K562 (cell line): Measurements from ENCODE around the gene LDB1. TPM values are rescaled to one million over a fixed set of nuclear protein-coding genes. Genes with fewer than 3 reads are reported as not detected.

Experiments
- ATF1 ChIP-seq, 2 experiments: fragments of 450-650 bp in 1 of 2; IDR thresholded peaks; 2 replicates each; pipeline ENCODE4 v1.6.1; 2016; ENCODE audit warnings: missing compliant biosample characterization in 1 of 2, missing genetic modification characterization in 1 of 2
- ATF7 ChIP-seq: fragments of 450-650 bp; IDR thresholded peaks from 2 replicates; pipeline ENCODE4 v1.7.1; 2014; ENCODE audit warnings: mild to moderate bottlenecking, moderate library complexity
- BDP1 ChIP-seq: IDR thresholded peaks from 3 replicates; pipeline ENCODE4 v1.6.1; 2011; ENCODE audit not compliant: insufficient read length, insufficient read depth
- CBFA2T3 ChIP-seq: fragments of 450-650 bp; IDR thresholded peaks from 2 replicates; pipeline ENCODE4 v1.6.1; 2017
- CHD1 ChIP-seq: fragments of 200-600 bp; sonication (generic); IDR thresholded peaks from one replicate; pipeline ENCODE4 v1.6.1; 2012; ENCODE audit warnings: mild to moderate bottlenecking, moderate library complexity, low read length, inconsistent platforms
- EWSR1 ChIP-seq: fragments of 450-650 bp; IDR thresholded peaks from 2 replicates; pipeline ENCODE4 v1.6.1; 2018; ENCODE audit warnings: borderline replicate concordance, mild to moderate bottlenecking, low read depth, moderate library complexity; ENCODE audit not compliant: partially characterized antibody
- FOXP1 ChIP-seq: sonication (generic); formaldehyde crosslinking; IDR thresholded peaks from 2 replicates; pipeline ENCODE4 v1.8.0; 2022; ENCODE audit warnings: mild to moderate bottlenecking, missing genetic modification reagents
- HCFC1 ChIP-seq: IDR thresholded peaks from 2 replicates; pipeline ENCODE4 v1.6.1; 2012; ENCODE audit warnings: low read depth, low read length, improper control_type of control experiment
- HSF4 ChIP-seq: fragments of 250-450 bp; sonication (Bioruptor Pico); IDR thresholded peaks from 2 replicates; pipeline ENCODE4 v2.1.2; 2022; ENCODE audit warnings: mild to moderate bottlenecking, moderate library complexity, borderline replicate concordance
- IRF2 ChIP-seq: sonication (generic); formaldehyde crosslinking; IDR thresholded peaks from 2 replicates; pipeline ENCODE4 v1.8.1; 2022; ENCODE audit warnings: mild to moderate bottlenecking, missing genetic modification reagents
- KLF1 ChIP-seq: fragments of 450-650 bp; IDR thresholded peaks from 2 replicates; pipeline ENCODE4 v1.6.1; 2016; ENCODE audit warnings: missing genetic modification characterization, missing compliant biosample characterization
- MCM2 ChIP-seq: fragments of 450-650 bp; IDR thresholded peaks from 2 replicates; pipeline ENCODE4 v1.6.1; 2017; ENCODE audit warnings: low read depth, mild to moderate bottlenecking
- NFXL1 ChIP-seq: fragments of 450-650 bp; formaldehyde crosslinking; IDR thresholded peaks from 2 replicates; pipeline ENCODE4 v1.4.0; 2021; ENCODE audit warnings: mild to moderate bottlenecking
- PTBP1 ChIP-seq: fragments of 200-400 bp; formaldehyde crosslinking; IDR thresholded peaks from 2 replicates; pipeline ENCODE4 v1.6.1; 2017; ENCODE audit warnings: low read depth, low read length
- RAD51 ChIP-seq: fragments of 450-650 bp; IDR thresholded peaks from 2 replicates; pipeline ENCODE4 v1.7.1; 2016; ENCODE audit warnings: low read depth, mild to moderate bottlenecking, borderline replicate concordance
- RBFOX2 ChIP-seq: fragments of 200-400 bp; formaldehyde crosslinking; IDR thresholded peaks from 2 replicates; pipeline ENCODE4 v1.6.1; 2017; ENCODE audit warnings: low read depth, mild to moderate bottlenecking, low read length, moderate library complexity
- SMAD1 ChIP-seq: fragments of 150-350 bp; IDR thresholded peaks from 2 replicates; pipeline ENCODE4 v1.6.1; 2014; ENCODE audit warnings: low read length, low read depth; ENCODE audit not compliant: partially characterized antibody
- STAG1 ChIP-seq: sonication (generic); formaldehyde crosslinking; IDR thresholded peaks from 2 replicates; pipeline ENCODE4 v1.5.0; 2020; ENCODE audit warnings: missing genetic modification reagents, borderline replicate concordance
- TCF7 ChIP-seq: sonication (generic); IDR thresholded peaks from 2 replicates; pipeline ENCODE4 v1.6.1; 2016; ENCODE audit warnings: antibody characterized with exemption, borderline replicate concordance
- TCFL5 ChIP-seq: fragments of 250-450 bp; sonication (Bioruptor Pico); conservative IDR thresholded peaks from 2 replicates; pipeline ENCODE4 v1.6.1; 2021; ENCODE audit warnings: mild to moderate bottlenecking, moderate library complexity, matching md5 sums
- ZNF140 ChIP-seq: fragments of 250-450 bp; sonication (Bioruptor Pico); IDR thresholded peaks from 2 replicates; pipeline ENCODE4 v1.8.0; 2021; ENCODE audit warnings: moderate library complexity, mild to moderate bottlenecking, inconsistent platforms
- ZNF282 ChIP-seq: sonication (generic); formaldehyde crosslinking; IDR thresholded peaks from 2 replicates; pipeline ENCODE4 v1.8.1; 2023; ENCODE audit warnings: missing genetic modification reagents
- ZNF586 ChIP-seq: fragments of 450-650 bp; formaldehyde crosslinking; conservative IDR thresholded peaks from 2 replicates; pipeline ENCODE4 v1.4.0; 2020; ENCODE audit warnings: mild to moderate bottlenecking, moderate library complexity
- ZZZ3 ChIP-seq: fragments of 450-650 bp; IDR thresholded peaks from 2 replicates; pipeline ENCODE4 v1.6.1; 2016; ENCODE audit warnings: antibody characterized with exemption, mild to moderate bottlenecking, moderate library complexity
- polyA plus RNA-seq, 8 experiments: library from polyadenylated mRNA; depleted of rRNA in 4 of 8; stranded (reverse) in 5 of 8; unstranded in 3 of 8; fragments of >200 nt; fragmentation: Nextera tagmentation in 2 of 8; fragmentation: Illumina TruSeq in 1 of 8; extraction: Ambion mirVana in 2 of 8; extraction: Trizol in 1 of 8; gene quantifications; 2 replicates each; pipeline versions ENCODE4 v1.2.1 to v1.2.3, GENCODE V29; 2011 to 2014; ENCODE audit warnings: inconsistent platforms in 1 of 8, missing spikeins in 1 of 8
- total RNA-seq, 7 experiments: library from RNA; depleted of rRNA in 6 of 7; stranded (reverse); fragments of >200 nt in 6 of 7; fragmentation: Illumina TruSeq in 2 of 7; extraction: Trizol in 2 of 7; gene quantifications; 2 replicates each; pipeline versions ENCODE4 v1.2.1 to v1.2.3, GENCODE V29; 2011 to 2021; ENCODE audit warnings: low replicate concordance in 1 of 7
- TF ChIP-seq, protein P1 (sequence below): fragments of 450-650 bp; IDR thresholded peaks from 2 replicates; pipeline ENCODE4 v1.6.1; 2016; ENCODE audit warnings: antibody characterized with exemption
- TF ChIP-seq, protein P2 (sequence below): sonication (generic); formaldehyde crosslinking; IDR thresholded peaks from 2 replicates; pipeline ENCODE4 v1.8.0; 2022; ENCODE audit warnings: mild to moderate bottlenecking, missing genetic modification reagents
- TF ChIP-seq, protein P3 (sequence below): sonication (generic); formaldehyde crosslinking; IDR thresholded peaks from 2 replicates; pipeline ENCODE4 v1.8.1; 2023; ENCODE audit warnings: mild to moderate bottlenecking, missing genetic modification reagents

Gene LDB1
- total and polyA plus RNA-seq, 9 of the 15 experiments (the other 6 are each of a cell fraction or from before 2014, with no cell fraction given), result 1.9 to 137 (median 105) TPM

DNA sequence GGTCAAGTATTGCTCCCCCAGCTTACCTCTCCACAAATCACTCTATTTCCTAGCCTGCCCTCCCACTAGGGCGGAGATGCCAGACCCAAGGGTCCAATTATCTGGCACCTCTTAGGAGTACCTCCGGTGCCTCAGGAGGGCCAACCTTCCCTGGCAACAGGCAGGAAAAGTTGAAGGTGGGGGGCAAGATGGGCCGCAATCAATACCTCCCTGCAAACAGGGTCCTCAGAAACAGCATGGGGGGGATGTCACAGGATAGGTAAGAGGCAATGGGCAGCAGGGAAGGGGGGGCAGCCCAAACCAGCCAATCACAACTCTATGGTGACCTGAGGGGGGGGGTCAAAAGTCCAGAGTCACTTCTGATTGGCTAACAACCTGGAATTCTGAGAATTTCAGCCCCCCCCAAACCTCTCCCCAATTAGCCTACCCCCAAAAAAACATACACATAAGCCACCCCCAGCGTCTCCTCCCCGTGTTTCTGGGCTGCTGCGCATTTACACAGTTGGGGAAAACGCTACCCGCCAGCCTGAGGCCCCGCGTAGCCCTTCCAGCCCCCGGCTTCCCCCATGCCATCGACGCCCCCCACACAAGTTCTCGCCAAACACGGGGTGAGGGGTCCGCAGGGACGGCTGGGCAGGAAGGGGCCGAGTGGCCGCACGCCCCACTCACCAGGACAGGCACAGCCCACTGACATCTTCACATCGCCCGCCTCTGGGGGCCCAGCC, 589 bp downstream of the LDB1 start (continued):
- TF ChIP-seq, protein P1, sequence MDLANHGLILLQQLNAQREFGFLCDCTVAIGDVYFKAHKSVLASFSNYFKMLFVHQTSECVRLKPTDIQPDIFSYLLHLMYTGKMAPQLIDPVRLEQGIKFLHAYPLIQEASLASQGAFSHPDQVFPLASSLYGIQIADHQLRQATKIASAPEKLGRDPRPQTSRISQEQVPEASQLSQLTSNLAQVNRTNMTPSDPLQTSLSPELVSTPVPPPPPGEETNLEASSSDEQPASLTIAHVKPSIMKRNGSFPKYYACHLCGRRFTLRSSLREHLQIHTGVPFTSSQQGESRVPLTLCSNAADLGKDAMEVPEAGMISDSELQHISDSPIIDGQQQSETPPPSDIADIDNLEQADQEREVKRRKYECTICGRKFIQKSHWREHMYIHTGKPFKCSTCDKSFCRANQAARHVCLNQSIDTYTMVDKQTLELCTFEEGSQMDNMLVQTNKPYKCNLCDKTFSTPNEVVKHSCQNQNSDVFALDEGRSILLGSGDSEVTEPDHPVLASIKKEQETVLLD, result no peak
- TF ChIP-seq RAD51 (no peak), HSF4 (CRISPR knock-in tag) (no peak), ZNF282 (CRISPR knock-in tag) (no peak), RBFOX2 (no peak), BDP1 (no peak), ZNF140 (CRISPR knock-in tag) (no peak), ATF1 (CRISPR knock-in tag; IDR thresholded peaks at IDR 0.05) (no peak), ATF1 (tag; IDR thresholded peaks at IDR 0.05) (no peak), PTBP1 (no peak), CBFA2T3 (no peak), IRF2 (no peak), STAG1 (no peak), ZNF586 (no peak), ZZZ3 (no peak), SMAD1 (no peak), EWSR1 (no peak), ATF7 (no peak), NFXL1 (no peak), HCFC1 (no peak), KLF1 (tag) (no peak), TCFL5 (CRISPR knock-in tag) (no peak), TCF7 (no peak), MCM2 (no peak), CHD1 (no peak), FOXP1 (CRISPR knock-in tag) (no peak)
- TF ChIP-seq, protein P2, sequence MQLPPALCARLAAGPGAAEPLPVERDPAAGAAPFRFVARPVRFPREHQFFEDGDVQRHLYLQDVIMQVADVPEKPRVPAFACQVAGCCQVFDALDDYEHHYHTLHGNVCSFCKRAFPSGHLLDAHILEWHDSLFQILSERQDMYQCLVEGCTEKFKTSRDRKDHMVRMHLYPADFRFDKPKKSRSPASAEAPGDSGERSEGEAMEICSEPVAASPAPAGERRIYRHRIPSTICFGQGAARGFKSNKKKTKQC (CRISPR knock-in tag), result no peak
- TF ChIP-seq, protein P3, sequence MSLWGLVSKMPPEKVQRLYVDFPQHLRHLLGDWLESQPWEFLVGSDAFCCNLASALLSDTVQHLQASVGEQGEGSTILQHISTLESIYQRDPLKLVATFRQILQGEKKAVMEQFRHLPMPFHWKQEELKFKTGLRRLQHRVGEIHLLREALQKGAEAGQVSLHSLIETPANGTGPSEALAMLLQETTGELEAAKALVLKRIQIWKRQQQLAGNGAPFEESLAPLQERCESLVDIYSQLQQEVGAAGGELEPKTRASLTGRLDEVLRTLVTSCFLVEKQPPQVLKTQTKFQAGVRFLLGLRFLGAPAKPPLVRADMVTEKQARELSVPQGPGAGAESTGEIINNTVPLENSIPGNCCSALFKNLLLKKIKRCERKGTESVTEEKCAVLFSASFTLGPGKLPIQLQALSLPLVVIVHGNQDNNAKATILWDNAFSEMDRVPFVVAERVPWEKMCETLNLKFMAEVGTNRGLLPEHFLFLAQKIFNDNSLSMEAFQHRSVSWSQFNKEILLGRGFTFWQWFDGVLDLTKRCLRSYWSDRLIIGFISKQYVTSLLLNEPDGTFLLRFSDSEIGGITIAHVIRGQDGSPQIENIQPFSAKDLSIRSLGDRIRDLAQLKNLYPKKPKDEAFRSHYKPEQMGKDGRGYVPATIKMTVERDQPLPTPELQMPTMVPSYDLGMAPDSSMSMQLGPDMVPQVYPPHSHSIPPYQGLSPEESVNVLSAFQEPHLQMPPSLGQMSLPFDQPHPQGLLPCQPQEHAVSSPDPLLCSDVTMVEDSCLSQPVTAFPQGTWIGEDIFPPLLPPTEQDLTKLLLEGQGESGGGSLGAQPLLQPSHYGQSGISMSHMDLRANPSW (CRISPR knock-in tag), result no peak
